GM23338 (cell line): Measurements from ENCODE around the gene CSNK1G1. TPM values are rescaled to one million over a fixed set of nuclear protein-coding genes. Genes with fewer than 3 reads are reported as not detected.

Experiments used
- ATAC-seq: fragments of 200-7000 bp; cut with Tn5 transposase; 3 replicates; pipeline ENCODE4 v1.9.1; 2020
- DNase-seq: peaks from one replicate; pipeline ENCODE4 v3.0.0-alpha.2; 2015; ENCODE audit warnings: low spot score
- H2AFZ ChIP-seq: fragments of 200-600 bp; sonication (generic); 2 replicates; pipeline ENCODE4 v1.8.0; 2016; ENCODE audit warnings: antibody characterized with exemption, mild to moderate bottlenecking, moderate library complexity
- H3F3A ChIP-seq: fragments of 200-600 bp; sonication (generic); replicated peaks from 2 replicates; pipeline ENCODE4 v1.8.0; 2017; ENCODE audit warnings: antibody characterized with exemption, mixed run types, low read depth
- H3K27ac ChIP-seq: fragments of 200-600 bp; sonication (generic); 2 replicates; pipeline ENCODE4 v1.6.1; 2016; ENCODE audit warnings: low read depth
- H3K27me3 ChIP-seq: fragments of 200-600 bp; sonication (generic); 2 replicates; pipeline ENCODE4 v1.8.0; 2016; ENCODE audit warnings: mild to moderate bottlenecking, mixed run types, moderate library complexity; ENCODE audit not compliant: insufficient read depth
- H3K36me3 ChIP-seq: fragments of 200-600 bp; sonication (generic); 2 replicates; pipeline ENCODE4 v1.8.0; 2016; ENCODE audit warnings: mild to moderate bottlenecking; ENCODE audit not compliant: insufficient read depth
- H3K4me1 ChIP-seq: fragments of 200-600 bp; sonication (generic); 2 replicates; pipeline ENCODE4 v1.8.0; 2016; ENCODE audit warnings: mild to moderate bottlenecking, moderate library complexity; ENCODE audit not compliant: insufficient read depth
- H3K4me2 ChIP-seq: fragments of 200-600 bp; sonication (generic); 2 replicates; pipeline ENCODE4 v1.7.1; 2017; ENCODE audit warnings: mixed run types
- H3K4me3 ChIP-seq: fragments of 200-600 bp; sonication (generic); 2 replicates; pipeline ENCODE4 v1.6.1; 2016; ENCODE audit warnings: mixed run types
- H3K79me2 ChIP-seq: fragments of 200-600 bp; sonication (generic); replicated peaks from 2 replicates; pipeline ENCODE4 v1.8.0; 2017; ENCODE audit warnings: mild to moderate bottlenecking; ENCODE audit not compliant: insufficient read depth
- H3K9me2 ChIP-seq: fragments of 200-600 bp; sonication (generic); 2 replicates; pipeline ENCODE4 v1.8.0; 2017; ENCODE audit not compliant: insufficient read depth
- H4K20me1 ChIP-seq: fragments of 200-600 bp; sonication (generic); replicated peaks from 2 replicates; pipeline ENCODE4 v1.8.0; 2017; ENCODE audit warnings: mild to moderate bottlenecking; ENCODE audit not compliant: insufficient read depth
- H3K27ac Mint-ChIP-seq: 2 replicates; pipeline ENCODE4 v1.8.0; 2020; ENCODE audit warnings: inconsistent platforms, mild to moderate bottlenecking, moderate library complexity, mixed read lengths
- H3K27me3 Mint-ChIP-seq: 3 replicates; pipeline ENCODE4 v1.8.0; 2022; ENCODE audit warnings: low read depth, mild to moderate bottlenecking, moderate library complexity, mixed read lengths, inconsistent platforms; ENCODE audit not compliant: insufficient read depth, poor library complexity
- H3K36me3 Mint-ChIP-seq: 3 replicates; pipeline ENCODE4 v1.8.0; 2021; ENCODE audit warnings: low read depth, mild to moderate bottlenecking, inconsistent platforms, moderate library complexity, mixed read lengths
- H3K4me1 Mint-ChIP-seq: 3 replicates; pipeline ENCODE4 v1.8.0; 2020; ENCODE audit warnings: mild to moderate bottlenecking, inconsistent platforms, mixed read lengths
- H3K4me3 Mint-ChIP-seq: 3 replicates; pipeline ENCODE4 v1.8.0; 2021; ENCODE audit warnings: moderate library complexity, mild to moderate bottlenecking, inconsistent platforms, mixed read lengths
- H3K9me3 Mint-ChIP-seq: 3 replicates; pipeline ENCODE4 v1.8.0; 2020; ENCODE audit warnings: moderate library complexity, mild to moderate bottlenecking, inconsistent platforms, mixed read lengths
- CREB1 ChIP-seq: fragments of 250-450 bp; sonication (Bioruptor Pico); IDR thresholded peaks from 2 replicates; pipeline ENCODE4 v1.5.0; 2020; ENCODE audit warnings: low read depth, mild to moderate bottlenecking, moderate library complexity
- EZH2 ChIP-seq: fragments of 200-600 bp; sonication (generic); IDR thresholded peaks from one replicate; pipeline ENCODE4 v1.8.0; 2017; ENCODE audit warnings: antibody characterized with exemption, mild to moderate bottlenecking, low read depth; ENCODE audit not compliant: unreplicated experiment
- EZH2phosphoT487 ChIP-seq: fragments of 200-600 bp; sonication (generic); IDR thresholded peaks from one replicate; pipeline ENCODE4 v1.8.1; 2018; ENCODE audit warnings: antibody characterized with exemption; ENCODE audit not compliant: unreplicated experiment
- JUNB ChIP-seq: IDR thresholded peaks from one replicate; pipeline ENCODE4 v1.6.1; 2016; ENCODE audit warnings: antibody characterized with exemption; ENCODE audit not compliant: unreplicated experiment
- NANOG ChIP-seq: IDR thresholded peaks from 2 replicates; pipeline ENCODE4 v1.6.1; 2016; ENCODE audit warnings: antibody characterized with exemption, borderline replicate concordance
- POLR2AphosphoS5 ChIP-seq: IDR thresholded peaks from 2 replicates; pipeline ENCODE4 v1.6.1; 2016; ENCODE audit warnings: antibody characterized with exemption, low read depth
- STAT1 ChIP-seq: IDR thresholded peaks from one replicate; pipeline ENCODE4 v1.6.1; 2016; ENCODE audit warnings: antibody characterized with exemption; ENCODE audit not compliant: unreplicated experiment
- ZNF114 ChIP-seq: fragments of 250-450 bp; sonication (Bioruptor Pico); IDR thresholded peaks from 2 replicates; pipeline ENCODE4 v1.5.0; 2020; ENCODE audit warnings: mild to moderate bottlenecking, moderate library complexity
- ZNF331 ChIP-seq: fragments of 250-450 bp; sonication (Bioruptor Pico); IDR thresholded peaks from 2 replicates; pipeline ENCODE4 v1.5.0; 2020; ENCODE audit warnings: low read depth, mild to moderate bottlenecking, moderate library complexity
- polyA plus RNA-seq: library from polyadenylated mRNA; unstranded; fragments of >200 nt; fragmentation: Nextera tagmentation; extraction: Ambion mirVana; gene quantifications from 2 replicates; pipeline ENCODE4 v1.2.1, GENCODE V29; 2016
- total RNA-seq: library from RNA; depleted of rRNA; stranded (reverse); fragments of >200 nt; shearing (Covaris generic); gene quantifications from 2 replicates; pipeline ENCODE4 v1.2.3, GENCODE V29; 2014
- TF ChIP-seq, protein P1 (sequence below): IDR thresholded peaks from 2 replicates; pipeline ENCODE4 v1.6.1; 2016; ENCODE audit warnings: antibody characterized with exemption
- TF ChIP-seq, protein P2 (sequence below), 2 experiments: fragments of 200-600 bp in 1 of 2; sonication (generic) in 1 of 2; conservative IDR thresholded peaks; 2 replicates each; pipeline versions ENCODE4 v1.5.1 to v1.6.1; 2016 to 2017; ENCODE audit warnings: antibody characterized with exemption in 2 of 2, low read depth in 2 of 2, mild to moderate bottlenecking in 2 of 2, moderate library complexity in 1 of 2
- TF ChIP-seq, protein P3 (sequence below): IDR thresholded peaks from one replicate; pipeline ENCODE4 v1.6.1; 2018; ENCODE audit warnings: antibody characterized with exemption; ENCODE audit not compliant: unreplicated experiment
- TF ChIP-seq, protein P4 (sequence below): fragments of 250-450 bp; sonication (Bioruptor Pico); IDR thresholded peaks from 2 replicates; pipeline ENCODE4 v1.5.0; 2020; ENCODE audit warnings: mild to moderate bottlenecking, moderate library complexity

CSNK1G1 gene
- total and polyA plus RNA-seq, 2 experiments from 2014 or later, result 9.3 to 13.4 TPM

DNA sequence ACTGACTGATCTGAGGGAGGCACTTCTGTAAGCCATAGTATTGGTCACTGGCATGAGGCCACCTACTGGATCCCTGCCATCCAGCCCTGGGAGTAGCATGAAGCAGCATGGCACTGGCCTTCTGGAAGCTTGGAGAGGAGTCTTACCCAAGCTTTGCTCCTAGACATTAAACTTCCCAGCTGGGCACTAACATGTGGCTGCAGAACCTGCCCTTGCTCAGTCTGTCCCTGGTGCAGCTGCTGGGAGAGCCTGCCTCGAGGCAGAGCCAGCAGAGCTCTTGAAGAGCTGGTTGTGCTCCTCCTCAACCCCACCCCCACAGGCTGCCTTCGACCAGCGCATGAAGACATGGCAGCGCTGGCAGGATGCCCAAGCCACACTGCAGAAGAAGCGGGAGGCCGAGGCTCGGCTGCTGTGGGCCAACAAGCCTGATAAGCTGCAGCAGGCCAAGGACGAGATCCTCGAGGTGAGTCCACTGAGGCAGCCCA lies 221.6 kb downstream of the CSNK1G1 start:
- H4K20me1 ChIP-seq, result no peaks in the 10 kb centered on the region; the same call in none of the 2 replicates
- DNase-seq (no peak), ATAC-seq (no peak)
- Mint-ChIP-seq H3K36me3 (peaks cover 68% of the 10 kb centered on the region), H3K4me3 (no peak overlapping the region), H3K27me3 (peaks cover 4% of the 10 kb centered on the region), H3K27ac (no peak overlapping the region), H3K4me1 (peaks cover 6% of the 10 kb centered on the region; the same call in 1 of the 3 replicates), H3K9me3 (no peaks in the 10 kb centered on the region)
- no peak overlapping the region for H2AFZ ChIP-seq
- no peaks in the 10 kb centered on the region for H3K9me2 ChIP-seq
- peaks cover 3% of the 10 kb centered on the region; the same call in 1 of the 2 replicates for H3K4me1 ChIP-seq
- H3K27me3 ChIP-seq, result no peaks in the 10 kb centered on the region
- peaks cover 18% of the 10 kb centered on the region; the same call in 1 of the 2 replicates for H3K36me3 ChIP-seq
- peaks cover 9% of the 10 kb centered on the region; the same call in 1 of the 2 replicates for H3F3A ChIP-seq
- TF ChIP-seq EZH2phosphoT487 (no peak), JUNB (no peak), ZNF331 (no peak), EZH2 (no peak), NANOG (no peak), CREB1 (CRISPR knock-in tag) (no peak), STAT1 (no peak), POLR2AphosphoS5 (no peak), ZNF114 (no peak)
- TF ChIP-seq, protein P1, sequence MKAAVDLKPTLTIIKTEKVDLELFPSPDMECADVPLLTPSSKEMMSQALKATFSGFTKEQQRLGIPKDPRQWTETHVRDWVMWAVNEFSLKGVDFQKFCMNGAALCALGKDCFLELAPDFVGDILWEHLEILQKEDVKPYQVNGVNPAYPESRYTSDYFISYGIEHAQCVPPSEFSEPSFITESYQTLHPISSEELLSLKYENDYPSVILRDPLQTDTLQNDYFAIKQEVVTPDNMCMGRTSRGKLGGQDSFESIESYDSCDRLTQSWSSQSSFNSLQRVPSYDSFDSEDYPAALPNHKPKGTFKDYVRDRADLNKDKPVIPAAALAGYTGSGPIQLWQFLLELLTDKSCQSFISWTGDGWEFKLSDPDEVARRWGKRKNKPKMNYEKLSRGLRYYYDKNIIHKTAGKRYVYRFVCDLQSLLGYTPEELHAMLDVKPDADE, result no peak
- TF ChIP-seq, protein P2, sequence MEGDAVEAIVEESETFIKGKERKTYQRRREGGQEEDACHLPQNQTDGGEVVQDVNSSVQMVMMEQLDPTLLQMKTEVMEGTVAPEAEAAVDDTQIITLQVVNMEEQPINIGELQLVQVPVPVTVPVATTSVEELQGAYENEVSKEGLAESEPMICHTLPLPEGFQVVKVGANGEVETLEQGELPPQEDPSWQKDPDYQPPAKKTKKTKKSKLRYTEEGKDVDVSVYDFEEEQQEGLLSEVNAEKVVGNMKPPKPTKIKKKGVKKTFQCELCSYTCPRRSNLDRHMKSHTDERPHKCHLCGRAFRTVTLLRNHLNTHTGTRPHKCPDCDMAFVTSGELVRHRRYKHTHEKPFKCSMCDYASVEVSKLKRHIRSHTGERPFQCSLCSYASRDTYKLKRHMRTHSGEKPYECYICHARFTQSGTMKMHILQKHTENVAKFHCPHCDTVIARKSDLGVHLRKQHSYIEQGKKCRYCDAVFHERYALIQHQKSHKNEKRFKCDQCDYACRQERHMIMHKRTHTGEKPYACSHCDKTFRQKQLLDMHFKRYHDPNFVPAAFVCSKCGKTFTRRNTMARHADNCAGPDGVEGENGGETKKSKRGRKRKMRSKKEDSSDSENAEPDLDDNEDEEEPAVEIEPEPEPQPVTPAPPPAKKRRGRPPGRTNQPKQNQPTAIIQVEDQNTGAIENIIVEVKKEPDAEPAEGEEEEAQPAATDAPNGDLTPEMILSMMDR (conservative IDR thresholded peaks at IDR 0.05; ENCODE audit: low read depth in 2 of 2), result no peak
- TF ChIP-seq, protein P3, sequence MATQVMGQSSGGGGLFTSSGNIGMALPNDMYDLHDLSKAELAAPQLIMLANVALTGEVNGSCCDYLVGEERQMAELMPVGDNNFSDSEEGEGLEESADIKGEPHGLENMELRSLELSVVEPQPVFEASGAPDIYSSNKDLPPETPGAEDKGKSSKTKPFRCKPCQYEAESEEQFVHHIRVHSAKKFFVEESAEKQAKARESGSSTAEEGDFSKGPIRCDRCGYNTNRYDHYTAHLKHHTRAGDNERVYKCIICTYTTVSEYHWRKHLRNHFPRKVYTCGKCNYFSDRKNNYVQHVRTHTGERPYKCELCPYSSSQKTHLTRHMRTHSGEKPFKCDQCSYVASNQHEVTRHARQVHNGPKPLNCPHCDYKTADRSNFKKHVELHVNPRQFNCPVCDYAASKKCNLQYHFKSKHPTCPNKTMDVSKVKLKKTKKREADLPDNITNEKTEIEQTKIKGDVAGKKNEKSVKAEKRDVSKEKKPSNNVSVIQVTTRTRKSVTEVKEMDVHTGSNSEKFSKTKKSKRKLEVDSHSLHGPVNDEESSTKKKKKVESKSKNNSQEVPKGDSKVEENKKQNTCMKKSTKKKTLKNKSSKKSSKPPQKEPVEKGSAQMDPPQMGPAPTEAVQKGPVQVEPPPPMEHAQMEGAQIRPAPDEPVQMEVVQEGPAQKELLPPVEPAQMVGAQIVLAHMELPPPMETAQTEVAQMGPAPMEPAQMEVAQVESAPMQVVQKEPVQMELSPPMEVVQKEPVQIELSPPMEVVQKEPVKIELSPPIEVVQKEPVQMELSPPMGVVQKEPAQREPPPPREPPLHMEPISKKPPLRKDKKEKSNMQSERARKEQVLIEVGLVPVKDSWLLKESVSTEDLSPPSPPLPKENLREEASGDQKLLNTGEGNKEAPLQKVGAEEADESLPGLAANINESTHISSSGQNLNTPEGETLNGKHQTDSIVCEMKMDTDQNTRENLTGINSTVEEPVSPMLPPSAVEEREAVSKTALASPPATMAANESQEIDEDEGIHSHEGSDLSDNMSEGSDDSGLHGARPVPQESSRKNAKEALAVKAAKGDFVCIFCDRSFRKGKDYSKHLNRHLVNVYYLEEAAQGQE, result no peak
- TF ChIP-seq, protein P4, sequence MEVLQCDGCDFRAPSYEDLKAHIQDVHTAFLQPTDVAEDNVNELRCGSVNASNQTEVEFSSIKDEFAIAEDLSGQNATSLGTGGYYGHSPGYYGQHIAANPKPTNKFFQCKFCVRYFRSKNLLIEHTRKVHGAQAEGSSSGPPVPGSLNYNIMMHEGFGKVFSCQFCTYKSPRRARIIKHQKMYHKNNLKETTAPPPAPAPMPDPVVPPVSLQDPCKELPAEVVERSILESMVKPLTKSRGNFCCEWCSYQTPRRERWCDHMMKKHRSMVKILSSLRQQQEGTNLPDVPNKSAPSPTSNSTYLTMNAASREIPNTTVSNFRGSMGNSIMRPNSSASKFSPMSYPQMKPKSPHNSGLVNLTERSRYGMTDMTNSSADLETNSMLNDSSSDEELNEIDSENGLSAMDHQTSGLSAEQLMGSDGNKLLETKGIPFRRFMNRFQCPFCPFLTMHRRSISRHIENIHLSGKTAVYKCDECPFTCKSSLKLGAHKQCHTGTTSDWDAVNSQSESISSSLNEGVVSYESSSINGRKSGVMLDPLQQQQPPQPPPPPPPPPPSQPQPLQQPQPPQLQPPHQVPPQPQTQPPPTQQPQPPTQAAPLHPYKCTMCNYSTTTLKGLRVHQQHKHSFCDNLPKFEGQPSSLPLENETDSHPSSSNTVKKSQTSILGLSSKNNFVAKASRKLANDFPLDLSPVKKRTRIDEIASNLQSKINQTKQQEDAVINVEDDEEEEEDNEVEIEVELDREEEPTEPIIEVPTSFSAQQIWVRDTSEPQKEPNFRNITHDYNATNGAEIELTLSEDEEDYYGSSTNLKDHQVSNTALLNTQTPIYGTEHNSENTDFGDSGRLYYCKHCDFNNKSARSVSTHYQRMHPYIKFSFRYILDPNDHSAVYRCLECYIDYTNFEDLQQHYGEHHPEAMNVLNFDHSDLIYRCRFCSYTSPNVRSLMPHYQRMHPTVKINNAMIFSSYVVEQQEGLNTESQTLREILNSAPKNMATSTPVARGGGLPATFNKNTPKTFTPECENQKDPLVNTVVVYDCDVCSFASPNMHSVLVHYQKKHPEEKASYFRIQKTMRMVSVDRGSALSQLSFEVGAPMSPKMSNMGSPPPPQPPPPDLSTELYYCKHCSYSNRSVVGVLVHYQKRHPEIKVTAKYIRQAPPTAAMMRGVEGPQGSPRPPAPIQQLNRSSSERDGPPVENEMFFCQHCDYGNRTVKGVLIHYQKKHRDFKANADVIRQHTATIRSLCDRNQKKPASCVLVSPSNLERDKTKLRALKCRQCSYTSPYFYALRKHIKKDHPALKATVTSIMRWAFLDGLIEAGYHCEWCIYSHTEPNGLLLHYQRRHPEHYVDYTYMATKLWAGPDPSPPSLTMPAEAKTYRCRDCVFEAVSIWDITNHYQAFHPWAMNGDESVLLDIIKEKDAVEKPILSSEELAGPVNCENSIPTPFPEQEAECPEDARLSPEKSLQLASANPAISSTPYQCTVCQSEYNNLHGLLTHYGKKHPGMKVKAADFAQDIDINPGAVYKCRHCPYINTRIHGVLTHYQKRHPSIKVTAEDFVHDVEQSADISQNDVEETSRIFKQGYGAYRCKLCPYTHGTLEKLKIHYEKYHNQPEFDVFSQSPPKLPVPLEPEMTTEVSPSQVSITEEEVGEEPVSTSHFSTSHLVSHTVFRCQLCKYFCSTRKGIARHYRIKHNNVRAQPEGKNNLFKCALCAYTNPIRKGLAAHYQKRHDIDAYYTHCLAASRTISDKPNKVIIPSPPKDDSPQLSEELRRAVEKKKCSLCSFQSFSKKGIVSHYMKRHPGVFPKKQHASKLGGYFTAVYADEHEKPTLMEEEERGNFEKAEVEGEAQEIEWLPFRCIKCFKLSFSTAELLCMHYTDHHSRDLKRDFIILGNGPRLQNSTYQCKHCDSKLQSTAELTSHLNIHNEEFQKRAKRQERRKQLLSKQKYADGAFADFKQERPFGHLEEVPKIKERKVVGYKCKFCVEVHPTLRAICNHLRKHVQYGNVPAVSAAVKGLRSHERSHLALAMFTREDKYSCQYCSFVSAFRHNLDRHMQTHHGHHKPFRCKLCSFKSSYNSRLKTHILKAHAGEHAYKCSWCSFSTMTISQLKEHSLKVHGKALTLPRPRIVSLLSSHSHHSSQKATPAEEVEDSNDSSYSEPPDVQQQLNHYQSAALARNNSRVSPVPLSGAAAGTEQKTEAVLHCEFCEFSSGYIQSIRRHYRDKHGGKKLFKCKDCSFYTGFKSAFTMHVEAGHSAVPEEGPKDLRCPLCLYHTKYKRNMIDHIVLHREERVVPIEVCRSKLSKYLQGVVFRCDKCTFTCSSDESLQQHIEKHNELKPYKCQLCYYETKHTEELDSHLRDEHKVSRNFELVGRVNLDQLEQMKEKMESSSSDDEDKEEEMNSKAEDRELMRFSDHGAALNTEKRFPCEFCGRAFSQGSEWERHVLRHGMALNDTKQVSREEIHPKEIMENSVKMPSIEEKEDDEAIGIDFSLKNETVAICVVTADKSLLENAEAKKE, result no peak
- H3K4me2 ChIP-seq, result no peak overlapping the region
- no peak overlapping the region for H3K27ac ChIP-seq
- no peaks in the 10 kb centered on the region for H3K79me2 ChIP-seq
- no peak overlapping the region for H3K4me3 ChIP-seq
